HG03196 (cell line): ENCODE measurements around the gene VWA1.
"Not testable (repeated sequence)": the region's sequence is repeated elsewhere in the genome, so short reads cannot be mapped to it uniquely, and the experiment has no call there.

Source experiments
- ATAC-seq: cut with Tn5 transposase; IDR thresholded peaks from one replicate; pipeline ENCODE4 v1.9.1; 2021; ENCODE audit not compliant: unreplicated experiment

The VWA1 gene

DNA sequence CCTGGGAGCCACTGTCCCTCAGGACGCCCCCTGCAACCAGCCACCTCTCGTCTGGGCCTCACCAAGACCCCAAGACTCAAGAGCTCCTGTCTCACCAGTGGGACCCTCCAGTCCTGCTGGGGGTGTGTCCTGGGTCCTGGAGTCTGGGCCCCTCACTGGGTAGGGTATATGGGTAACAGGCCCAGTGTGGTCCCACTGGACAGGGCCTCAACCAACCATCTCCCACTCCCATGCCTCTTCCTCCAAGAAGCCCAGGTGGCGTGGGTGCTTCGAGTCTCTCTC, 725 bp upstream of the VWA1 start:
- ATAC-seq: no peak

- ATAC-seq: no peak
Measured at GRCh38 chr1:1435911-1436629, 580 bp downstream of the VWA1 start.

GRCh38 chr1:1436630-1437032, 1.1 kb downstream of the VWA1 start:
- no peak for ATAC-seq

GRCh38 chr1:1437033-1437903, 1.8 kb downstream of the VWA1 start:
- ATAC-seq: no peak

GRCh38 chr1:1437904-1438376, 2.5 kb downstream of the VWA1 start:
- no peak for ATAC-seq

- no peak for ATAC-seq
Measured at GRCh38 chr1:1438531-1439381, 3.3 kb downstream of the VWA1 start.

DNA sequence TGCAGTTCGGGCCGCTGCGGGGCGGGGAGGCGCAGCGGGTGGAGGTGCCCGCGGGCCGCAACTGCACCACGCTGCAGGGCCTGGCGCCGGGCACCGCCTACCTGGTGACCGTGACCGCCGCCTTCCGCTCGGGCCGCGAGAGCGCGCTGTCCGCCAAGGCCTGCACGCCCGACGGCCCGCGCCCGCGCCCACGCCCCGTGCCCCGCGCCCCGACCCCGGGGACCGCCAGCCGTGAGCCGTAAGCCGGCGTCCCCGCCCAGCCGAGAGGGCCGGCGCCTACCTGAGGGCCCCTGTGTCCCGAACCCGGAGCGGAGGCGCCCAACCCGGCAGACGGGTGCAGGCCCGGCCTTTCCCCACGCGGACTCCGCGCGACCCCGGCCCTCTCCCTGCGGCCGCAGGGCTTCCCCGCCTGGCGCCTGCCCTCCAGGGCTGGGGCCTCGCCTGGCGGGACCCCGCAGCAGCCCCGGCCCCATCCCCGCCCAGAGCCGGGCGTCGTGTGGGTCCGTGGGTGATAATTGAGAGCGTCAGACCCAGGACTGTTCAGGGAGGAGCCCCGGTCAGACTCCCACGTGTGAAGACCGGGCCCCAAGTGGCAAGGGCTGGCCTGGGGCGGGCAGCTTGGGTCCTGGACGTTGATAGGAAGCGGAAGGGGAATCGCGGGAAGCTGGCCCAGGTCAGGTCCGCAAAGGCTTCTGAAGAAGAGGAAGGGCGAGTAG, 4.2 kb downstream of the VWA1 start:
- ATAC-seq: no peak

DNA sequence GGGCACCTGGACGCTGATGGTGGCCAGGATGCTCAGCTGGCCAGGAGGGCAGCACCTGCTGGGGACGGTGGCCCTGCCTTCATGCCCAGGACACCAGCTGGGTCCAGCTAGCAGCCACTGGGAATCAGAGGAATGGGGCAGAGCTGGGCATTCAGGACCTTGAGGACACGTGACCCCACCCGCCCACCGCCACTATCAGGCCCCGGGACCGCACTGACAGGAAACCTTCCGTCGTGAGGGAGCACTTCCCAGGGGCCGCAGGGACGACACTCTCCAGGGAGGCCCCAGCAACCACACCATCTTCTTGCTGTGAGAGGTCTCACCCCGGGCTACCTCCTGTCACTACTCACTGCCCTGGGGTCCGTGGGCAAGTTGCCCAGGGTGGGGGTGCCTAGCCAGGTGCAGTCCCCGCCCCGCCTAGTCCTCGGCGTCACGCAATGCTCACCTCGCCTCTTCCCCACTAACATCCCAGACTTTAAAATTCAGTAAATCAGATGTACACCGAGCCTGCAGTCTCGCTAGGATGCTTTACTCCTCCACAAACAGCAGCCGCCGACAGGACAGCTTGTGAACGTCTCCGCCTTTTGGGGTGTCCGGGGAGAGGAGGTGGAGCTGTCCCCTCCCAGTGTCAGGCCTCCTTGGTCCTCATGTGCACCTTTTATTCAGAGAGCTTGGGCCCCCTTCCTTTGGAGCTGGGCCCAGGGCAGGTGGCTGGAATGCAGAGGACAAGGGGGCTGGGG, 4.9 kb downstream of the VWA1 start:
- ATAC-seq: no peak

DNA sequence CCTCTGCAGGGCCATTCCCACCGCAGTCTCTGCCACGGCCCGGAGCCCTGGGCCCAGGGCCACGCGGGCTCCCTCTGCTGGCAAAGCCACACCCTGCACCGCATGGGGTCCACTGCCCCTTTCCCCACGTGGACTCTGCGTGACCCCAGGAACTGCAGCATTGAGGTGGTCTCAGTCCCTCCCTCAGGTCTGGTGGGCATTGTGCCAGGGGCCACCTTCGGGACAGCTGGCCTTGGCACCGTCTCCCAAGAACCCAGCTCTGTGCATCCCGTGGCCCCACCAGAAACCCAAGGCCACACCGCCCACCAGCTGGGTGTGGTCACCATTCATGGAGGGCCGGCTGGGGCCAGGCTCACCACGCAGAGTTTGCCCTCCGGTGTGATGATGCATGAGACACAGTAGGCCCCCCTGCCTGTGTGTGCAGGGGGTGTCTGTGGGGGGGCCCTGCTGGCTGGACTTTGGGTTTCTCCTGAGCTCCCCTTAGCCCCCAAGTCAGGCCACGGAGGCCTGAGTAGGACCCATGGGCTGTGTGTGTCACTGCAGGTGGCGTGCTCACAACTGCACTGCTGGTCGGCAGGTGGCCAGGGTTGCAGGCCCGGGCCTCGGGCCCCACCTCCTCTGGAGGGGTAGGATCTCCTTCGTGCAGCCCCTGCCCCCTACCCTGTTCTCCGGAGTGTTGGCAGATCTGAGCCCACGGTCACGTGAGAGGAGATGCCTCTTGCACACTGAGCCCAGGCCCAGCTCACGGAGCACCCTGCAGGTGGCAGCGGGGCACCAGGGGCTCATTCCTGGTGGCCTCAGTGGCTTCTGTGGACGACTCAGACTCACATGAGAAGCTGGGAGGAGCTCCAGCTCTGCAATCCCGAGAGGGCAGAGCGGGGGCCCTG, 5.8 kb downstream of the VWA1 start:
- no peak for ATAC-seq

DNA sequence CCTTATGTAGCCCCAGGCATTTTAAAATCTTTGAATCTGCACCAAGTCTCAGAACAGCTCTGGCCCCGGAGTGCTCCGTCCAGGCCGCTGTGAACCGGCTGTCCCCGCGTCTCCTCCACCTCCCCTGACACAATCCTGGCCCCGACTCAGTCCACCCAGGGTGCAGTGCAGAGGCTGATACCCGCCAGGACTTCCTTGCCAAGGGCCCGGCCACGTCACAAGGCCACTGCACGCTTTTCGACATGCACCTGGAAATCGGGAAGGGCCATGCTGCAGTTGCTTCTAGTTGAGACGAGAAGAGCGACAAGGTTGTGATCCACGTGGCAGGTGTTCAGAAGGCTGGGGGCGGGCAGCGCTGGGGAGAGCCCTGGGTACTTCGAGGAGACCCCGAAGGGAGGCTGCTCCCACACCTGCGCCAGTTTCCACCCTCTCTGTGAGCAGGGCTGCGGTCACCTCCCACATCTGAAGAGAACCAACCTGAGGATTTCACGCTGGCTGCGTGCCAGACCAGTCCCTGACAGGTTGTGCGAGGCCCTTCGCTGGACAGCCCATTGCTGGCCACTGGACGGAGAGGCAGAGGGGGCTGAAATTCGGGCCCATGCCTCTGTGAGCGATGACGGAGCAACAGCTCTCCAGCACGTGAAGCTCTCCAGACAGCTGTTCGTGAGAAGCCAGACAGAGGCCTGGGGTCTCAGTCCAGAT, 6.7 kb downstream of the VWA1 start:
- ATAC-seq: no peak

- ATAC-seq: not testable (repeated sequence)
Measured at GRCh38 chr1:1446631-1447030, 11.1 kb downstream of the VWA1 start.

DNA sequence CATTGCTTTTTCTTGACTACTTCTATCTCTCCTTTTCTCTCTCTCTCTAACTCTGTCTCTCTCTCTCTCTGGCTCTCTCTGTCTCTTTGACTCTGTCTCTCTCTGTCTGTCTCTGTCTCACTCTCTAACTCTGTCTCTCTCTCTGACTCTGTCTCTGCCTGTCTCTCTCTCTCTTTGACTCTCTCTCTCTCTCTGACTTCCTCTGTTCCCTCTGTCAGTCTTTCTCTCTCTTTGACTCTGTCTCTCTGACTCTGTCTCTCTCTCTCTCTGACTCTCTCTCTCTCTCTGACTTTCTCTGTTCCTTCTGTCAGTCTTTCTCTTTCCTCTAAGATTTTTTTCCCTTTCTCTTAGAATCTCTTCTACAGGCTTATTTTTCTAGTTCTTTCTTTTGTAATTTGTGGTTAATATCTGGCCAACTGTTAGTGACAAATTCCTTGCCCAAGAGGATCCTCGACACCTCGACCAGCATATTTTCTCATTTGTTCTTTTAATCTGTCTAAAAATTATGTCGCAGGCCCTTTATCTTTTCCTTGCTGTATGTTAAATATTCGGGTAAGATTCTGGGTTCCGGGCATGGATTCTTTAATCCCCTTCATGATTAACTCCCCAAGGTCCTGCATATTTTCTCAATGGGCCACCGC, 13.7 kb downstream of the VWA1 start, which contains the start of gene ATAD3C:
ATAD3C (plus strand) TSS at position 591 of the 641 bp plus-strand sequence. CDS start 995 bp downstream, outside the sequence.
- ATAC-seq: no peak

DNA sequence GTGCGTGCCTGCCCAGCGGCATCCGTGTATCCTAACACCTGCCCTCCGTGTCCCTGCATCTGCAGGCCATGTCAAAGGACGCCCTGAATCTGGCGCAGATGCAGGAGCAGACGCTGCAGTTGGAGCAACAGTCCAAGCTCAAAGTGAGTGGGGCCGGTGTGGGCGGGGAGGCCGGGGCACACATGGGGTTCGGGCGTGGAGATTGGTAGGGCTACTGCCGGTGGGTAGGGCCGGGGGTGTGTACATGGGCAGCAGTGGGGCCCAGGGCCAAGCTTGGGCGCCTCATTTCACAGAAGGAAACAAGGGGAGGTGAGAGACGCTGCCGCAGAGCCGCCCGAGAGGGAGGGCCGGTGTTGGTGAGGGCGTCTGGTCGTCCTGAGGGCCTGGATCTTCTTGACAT, 15.1 kb downstream of the VWA1 start:
- not testable (repeated sequence) for ATAC-seq

GRCh38 chr1:1451696-1452364, 16.3 kb downstream of the VWA1 start:
- no peak for ATAC-seq

DNA sequence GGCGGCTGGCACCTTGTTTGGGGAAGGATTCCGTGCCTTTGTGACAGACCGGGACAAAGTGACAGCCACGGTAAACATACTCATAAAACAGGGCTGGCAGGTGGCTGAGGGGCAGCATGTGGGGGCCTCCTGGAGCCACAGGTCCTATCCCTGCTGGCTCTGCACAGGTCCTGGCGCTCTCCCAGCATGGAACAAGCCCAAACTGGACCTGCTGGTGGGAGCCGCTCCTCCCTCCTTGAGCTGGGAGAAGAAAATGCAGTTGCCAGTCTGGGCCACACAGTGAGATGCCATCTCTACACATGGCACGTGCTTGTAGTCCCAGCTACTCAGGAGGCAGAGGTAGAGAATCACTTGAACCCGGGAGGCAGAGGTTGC, 16.9 kb downstream of the VWA1 start:
- ATAC-seq: not testable (repeated sequence)

DNA sequence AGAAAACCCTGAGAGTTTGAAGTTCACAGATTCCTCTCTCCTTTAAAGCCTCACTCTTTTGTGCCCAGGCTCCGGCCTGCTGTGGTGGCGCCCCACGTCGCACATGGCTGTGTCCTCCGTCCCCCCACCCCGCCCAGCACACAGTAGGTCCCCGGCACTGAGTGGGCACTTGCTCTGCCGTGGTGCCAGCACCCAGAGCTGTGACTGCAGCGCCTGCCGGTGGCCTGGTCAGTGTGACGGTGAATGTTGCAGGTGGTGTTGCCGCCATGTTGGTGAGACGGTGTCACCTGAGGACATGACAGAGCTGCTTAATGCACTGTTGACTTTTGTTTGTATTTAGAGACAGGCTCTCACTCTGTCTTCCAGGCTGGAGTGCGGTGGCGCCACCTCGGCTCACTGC, 17.4 kb downstream of the VWA1 start:
- no peak for ATAC-seq

DNA sequence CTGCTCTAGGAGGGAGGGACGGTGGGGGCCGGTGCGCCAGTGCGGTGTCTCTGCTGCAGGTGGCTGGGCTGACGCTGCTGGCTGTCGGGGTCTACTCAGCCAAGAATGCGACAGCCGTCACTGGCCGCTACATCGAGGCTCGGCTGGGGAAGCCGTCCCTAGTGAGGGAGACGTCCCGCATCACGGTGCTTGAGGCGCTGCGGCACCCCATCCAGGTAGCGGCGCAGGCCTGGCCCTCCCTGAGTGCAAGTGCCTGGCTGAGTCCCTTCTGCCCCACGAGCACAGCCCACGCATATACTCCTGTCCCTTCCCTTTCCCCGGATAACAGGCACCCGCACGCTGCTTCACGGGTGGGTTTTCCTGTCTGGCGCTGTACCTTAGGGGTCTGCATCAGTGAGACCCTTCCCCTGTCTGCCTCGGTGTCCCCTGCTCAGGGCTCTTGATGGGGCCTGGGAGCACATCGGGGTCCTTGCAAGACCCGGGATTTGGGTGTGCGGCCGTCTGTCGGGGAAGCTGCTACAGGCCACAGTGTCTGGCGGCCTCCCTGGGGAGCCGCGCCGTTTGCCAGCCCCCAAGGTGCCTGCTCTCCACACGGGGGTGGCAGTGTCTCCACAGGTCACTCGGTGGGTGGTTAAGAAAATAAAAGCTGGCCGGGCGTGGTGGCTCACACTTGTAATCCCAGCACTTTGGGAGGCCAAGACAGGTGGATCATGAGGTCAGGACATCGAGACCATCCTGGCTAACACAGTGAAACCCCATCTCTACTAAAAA, 19.0 kb downstream of the VWA1 start:
- not testable (repeated sequence) for ATAC-seq
